ENCODE data around the gene PGM5.
A peak's percentile ranks its signal among the peaks of the same experiment; 100 is the strongest.

The PGM5 gene

DNA sequence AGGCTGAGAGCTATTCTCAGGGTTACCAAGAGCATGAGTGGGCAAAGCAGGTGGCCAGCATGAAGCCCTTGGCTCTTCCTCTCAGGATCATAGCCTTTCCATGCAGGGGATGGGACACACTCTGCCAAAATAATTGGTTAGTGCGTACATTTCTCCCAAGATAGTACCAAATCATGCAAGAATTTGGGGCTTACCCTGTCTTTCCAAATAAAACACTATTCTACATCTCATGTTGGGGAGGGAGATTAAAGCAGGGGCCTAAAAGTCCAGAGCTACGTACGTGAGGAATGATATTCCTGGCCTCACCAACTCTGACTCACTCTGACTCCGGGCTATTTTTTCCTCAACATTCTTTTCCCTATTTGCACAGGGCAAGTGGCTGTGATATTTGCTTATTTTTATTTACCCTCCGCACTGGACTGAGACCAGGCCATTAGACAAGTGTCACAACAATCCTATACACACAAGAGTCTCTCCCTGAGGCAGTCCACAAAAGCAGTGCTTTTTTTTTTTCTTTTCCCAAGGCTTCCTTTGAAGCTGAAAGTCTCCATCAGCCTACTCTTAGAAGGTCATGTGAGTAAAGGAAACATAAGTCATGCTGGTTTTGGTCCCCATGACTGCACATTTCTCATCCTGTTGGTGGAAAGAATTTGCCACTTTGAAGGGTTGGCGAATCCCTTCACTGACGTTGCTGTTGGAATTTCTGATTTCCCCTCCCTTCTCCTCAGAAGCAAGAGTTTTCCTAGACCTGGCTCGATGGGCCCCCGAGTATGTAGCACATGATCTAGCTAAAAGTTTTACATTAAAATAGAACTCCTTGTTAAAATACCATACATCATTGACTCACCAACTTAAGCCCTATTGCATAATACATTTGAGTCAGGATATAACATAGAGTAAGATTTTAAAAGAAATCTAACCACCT lies 144.3 kb downstream of the PGM5 start:
- DNase-seq, result peak; percentile 55

DNA sequence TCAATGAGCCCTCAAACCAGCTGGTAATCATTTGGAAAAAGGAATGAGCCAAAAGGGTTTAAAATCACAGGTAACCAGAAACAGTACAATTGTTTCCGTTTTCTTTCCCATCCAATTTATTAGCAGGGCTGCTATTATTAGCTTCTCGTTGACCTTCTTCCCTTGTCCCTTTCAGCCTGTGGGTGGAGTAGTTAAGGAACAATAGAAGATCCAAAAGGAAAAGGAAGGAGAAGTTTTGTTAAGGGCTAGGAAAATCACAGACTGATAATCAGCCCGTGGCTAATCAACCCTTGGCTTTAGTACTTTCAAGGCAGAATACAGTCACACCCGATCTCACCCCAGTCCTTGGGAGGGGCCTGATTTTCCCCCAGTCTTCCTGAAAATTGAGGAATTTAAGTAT lies 145.9 kb downstream of the PGM5 start:
- DNase-seq, result no peak

DNA sequence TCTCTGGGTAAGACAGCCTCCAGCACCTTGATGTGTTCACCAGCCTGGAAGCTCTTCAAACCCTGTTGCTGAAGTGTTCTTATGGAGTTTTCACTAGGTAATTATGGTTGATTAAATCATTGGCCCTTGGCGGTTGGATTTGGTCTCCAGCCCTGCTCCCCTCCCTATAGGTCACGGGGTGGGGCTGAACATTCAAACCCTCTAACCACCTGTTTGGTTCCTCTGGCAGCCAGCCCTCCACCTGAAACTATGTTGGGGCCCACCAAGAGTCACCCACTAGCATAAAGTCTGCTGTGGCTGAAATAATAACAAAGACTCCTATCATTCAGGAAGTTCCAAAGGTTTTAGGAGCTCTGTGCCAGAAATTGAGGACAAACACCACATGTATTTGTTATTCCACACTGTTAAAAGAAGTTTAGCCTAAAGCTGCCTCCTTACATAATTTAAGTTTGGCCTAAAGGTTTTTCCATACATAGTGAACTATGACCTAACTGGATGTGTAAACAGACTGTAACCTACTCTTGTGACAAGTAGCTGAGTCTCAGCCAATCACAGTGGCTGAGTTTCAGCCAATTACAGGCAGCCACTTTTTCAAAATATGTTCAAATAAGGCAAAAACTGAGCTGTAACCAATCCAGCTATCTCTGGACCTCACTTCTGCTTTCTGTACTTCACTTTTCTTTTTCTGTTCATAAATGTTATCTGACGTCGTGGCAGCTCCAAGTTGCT lies 149.4 kb downstream of the PGM5 start:
- DNase-seq, result no peak

DNA sequence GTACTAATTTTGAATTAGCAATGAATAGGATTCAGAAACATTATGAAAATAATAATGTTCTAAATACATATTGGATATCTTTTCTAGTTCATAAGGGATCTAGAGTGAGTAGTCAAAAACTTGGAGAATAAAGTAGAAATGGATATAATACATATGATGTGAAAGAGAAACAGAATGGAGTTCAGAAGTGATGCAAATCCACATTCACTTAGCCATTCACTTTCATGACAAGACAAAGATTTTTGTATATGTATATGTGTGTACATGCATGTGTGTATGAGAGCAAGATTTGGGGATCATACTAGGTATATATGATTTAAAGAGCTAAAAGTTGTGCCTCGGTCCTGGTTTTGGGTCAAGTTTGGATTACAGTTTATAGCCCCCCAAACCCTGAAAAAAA lies 150.1 kb downstream of the PGM5 start:
- no peak for DNase-seq

DNA sequence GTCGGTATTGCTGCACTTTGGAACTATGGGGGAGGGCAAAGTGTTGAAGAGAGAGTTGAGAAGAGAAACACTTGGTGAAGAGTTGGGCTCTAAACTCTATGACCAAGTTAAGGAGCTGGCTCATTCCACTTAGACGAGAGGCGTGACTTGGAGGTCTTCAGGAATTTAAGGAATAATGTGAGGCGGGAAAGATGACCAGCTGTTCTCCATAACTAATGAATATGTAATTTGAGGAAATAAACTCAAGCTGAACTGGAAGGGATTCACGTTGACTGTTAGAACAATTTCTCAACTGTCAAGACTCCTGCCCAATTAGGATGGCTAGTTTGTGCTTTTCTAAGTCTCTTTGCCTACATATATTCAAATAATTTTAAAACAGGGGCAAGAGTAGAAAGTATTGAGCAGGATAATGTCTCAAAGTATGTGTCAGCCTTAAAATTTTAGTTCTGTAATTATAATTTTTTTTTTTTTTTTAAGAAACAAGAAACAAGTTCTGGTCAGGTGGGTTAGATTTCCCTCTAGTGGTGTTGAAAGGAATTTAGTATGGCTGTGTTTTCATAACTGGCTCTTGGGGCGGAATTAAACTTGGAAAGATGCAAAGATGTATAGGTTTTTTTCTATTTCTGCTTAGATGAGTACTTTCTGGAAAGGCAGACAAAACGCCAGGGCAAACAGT lies 150.9 kb downstream of the PGM5 start:
- no peak for DNase-seq

DNA sequence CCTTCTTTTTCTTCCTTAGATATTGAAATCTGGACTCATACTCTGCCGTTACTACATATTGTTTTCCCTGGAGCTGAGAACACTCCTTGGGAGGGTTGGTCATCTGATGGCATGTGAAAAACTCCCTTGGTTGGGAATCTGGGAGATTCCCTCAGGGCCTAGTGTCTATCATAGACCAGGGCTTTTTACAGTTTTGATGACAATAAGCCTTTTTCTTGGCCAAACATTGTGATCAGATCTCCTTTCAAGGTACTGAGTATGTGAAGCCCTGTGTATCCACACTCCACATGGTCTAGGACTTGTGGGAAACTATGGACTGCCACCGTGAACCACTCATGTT lies 151.4 kb downstream of the PGM5 start:
- no peak for DNase-seq

DNA sequence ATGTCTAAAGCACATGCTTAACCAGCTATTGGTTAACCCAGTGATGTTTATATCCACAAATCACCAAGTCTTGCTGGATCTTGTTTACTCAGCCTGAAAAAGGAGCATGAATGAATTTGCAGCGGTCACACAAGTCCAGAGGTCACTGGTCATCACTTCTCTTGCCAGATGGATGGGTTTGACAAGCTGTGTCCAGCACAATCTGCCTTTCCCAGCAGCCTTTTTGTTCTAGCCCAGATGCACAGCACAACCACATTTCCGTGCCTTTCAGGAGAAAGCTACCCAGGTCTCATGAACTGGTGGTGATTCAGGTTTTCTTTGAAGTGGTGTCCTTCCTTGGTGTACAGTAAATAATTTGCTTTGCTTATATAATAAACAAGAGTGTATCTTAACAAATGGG lies 152.1 kb downstream of the PGM5 start:
- no peak for DNase-seq

DNA sequence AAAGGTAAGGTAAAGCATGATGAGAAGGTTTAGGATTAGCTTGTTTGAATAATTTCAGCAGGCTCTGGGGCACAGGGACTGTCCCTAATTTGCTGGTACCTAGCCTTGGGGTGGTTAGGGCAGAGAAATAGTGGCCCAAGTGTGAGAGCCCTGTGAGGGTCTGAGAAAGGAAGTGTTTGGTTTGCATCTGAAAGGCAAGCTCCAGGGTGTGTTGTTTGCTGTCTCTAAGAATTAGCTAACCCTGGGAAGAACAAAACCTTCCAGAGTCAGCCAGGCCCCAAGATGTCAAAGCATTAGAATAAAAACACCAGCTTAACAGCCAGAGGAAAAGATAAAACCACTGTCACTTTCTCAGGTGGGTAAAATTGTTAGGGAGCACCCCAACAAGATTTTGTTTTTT lies 153.3 kb downstream of the PGM5 start:
- no peak for DNase-seq

DNA sequence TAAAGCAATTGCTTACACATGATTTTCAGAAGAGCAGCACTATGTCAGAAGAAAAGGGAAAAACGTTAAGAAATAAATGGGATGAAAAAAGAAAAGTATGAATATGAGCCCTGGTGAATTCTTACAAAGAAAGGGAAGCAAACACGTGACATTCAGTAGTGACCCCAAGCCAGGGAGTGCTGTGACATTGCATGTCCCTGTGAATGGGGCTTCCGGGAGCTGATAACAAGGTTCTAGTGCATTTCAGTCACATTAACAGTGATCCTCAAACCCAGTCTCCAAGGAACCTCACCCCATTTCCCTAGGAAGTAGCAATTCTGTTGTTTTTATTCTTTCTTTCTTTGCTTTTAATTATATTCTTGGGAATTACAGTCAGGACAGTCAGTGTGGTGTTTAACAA lies 157.0 kb downstream of the PGM5 start:
- DNase-seq, result no peak

DNA sequence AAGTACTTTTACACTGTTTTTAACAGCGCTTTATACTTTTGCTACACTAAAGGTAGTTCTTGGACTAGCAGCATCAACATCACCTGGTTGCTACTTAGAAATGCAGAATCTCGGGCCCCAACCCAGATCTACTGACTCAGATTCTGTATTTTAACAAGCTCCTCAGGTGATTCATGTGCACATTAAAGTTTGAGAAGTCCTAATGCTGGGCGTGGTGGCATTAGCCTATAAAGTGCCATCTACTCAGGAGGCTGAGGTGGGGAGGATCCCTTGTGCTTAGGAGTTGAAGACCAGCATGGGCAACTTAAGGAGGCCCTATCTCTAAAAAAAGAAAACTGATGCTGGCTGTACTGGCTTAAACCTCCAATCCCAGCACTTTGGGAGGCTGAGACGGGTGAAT lies 157.6 kb downstream of the PGM5 start:
- no peak for DNase-seq

DNA sequence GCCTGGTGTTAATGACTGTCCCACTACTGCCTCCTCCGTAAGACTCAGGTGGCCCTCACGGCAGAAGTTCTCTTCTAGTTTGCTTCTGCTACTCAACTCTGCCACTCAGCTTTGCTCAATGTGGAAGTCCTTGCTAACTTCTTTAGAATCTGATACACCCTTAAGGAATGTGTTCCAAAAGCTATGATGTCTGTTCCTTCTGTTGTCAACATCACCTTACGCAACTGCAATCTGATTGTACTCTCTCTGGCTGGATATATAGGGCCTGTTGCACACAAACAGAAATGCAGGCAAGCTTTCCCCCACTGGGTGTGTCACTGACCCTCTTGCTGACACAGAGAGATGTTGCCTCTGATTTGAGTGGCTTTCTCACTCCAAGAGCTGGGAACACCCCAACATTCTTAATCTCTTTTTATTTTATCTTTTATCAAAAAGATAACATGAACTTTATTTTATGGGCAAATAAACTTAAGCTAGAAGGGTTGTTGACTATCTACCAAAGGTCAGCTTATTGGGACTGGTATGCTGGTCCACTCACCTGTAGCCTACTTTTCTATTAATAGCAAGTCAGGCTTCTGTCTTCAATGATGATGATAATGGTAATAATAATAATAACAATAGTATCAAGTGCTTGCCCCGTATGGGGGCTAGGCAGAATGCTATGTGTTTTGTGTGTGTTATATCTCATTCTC lies 159.1 kb downstream of the PGM5 start:
- no peak for DNase-seq

DNA sequence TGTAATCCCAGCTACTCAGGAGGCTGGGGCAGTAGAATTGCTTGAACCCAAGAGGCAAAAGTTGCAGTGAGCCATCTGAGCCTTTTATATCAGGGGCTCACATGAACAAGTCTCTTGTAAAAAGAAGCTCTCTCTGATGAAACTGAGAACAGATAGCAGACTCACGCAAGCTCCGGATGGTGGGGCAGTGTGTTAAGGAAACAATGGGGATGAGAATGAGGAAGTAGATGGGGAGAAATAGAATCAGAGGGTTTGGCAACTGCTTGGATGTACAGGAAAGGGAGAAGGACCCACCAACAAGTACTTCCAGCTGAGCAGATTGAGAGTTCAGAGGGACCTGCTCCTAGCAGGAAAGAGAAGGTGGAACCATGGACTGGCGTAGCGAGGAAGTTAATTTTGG lies 165.7 kb downstream of the PGM5 start:
- no peak for DNase-seq

DNA sequence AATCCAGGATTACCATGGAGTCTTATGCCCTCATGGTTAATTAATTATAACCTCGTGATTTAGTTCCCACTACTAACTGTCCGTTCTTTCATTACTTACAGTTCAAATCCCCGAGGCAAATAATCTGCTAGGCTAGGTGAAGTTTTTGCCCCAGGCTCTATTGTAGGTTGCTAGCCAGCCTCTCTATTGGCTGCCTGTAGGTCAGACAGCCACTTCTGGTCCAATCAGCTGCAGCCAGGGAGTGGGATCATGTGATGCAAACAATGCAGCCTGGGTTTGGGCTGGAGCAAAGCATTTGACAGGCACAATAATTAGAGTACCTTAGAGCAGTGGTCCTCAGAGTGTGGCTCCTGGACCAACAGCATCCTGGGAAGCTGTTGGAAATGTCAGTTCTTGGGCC lies 166.5 kb downstream of the PGM5 start:
- DNase-seq, result no peak

DNA sequence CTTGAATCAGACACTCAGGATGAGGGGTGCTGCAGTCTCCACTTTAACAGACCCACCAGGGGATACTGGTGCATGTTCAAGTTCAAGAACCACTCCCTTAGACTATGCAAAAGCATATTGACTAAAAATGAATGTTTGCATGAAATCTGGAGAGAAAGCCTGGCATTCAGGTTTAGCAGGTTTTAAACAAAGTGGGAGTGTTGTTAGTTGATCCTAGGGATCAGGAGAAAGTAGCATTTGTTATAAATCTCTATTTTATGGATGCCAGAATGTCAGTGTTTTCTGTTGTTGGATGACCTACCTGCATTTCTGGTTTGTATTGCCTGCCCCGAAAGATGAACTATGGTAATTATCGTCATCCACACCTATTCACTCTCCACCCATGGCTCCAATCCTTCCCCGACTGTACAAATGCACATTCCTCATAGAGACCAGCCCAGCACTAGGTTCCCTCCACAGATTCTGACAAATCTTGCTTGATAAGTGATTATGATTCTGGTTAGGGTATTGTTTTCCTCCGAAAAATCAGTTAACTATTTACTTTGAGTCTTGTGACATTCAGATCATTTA lies 167.0 kb downstream of the PGM5 start:
- DNase-seq, result no peak

DNA sequence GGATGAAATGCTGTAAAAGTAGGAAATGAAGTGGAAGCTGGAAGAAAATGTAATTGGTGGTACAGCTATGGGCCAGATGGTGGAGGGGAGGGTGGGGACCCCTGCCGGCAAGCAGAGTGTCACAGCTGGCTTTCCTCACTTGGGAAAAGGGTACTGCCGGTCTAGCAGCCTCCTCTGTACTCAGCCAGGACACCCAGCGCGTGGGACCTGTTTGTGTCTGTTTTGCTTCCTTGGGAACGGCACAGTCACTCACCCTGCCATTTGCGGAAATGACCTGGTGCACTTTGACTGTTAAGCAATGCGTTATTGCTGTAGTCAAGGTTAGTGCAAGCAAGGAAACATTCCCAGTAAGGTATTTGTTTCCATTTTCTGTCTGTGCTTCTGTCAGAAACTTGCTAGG lies 174.2 kb downstream of the PGM5 start:
- no peak for DNase-seq

DNA sequence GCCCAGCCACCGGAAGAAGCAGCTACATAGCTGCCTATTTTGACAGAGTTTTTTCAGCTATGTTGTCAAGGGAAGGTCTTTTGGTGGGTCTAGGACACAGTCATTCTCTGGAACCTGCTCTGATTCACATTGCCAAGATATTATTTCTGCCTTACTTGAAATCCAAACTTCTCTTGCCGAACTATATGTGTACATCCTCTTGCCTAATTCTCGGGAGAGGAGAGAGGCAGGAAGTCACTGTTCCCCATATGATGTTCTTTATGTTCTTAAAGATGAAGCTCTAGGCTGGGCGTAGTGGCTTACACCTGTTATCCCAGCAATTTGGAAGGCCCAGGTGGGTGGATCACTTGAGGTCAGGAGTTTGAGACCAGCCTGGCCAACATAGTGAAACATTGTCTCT lies 175.7 kb downstream of the PGM5 start:
- no peak for DNase-seq

DNA sequence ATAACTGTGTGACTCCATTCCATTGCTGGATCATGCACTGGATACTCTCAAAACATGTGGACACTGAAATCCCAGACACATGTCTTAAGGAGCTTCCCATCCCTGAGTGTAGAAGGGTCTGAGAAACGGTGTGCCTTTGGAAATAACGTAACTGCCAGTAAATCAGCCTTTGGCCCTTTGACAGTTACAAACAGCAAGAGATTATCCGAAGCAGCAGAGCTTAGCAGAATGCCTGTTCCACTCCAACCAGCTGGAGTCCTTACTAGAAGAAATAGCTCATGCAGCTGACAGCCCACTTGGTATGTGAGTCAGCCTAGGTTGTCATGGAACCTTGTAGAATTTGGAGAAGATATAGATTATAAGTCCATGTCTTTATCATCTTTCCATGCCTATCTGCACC lies 177.3 kb downstream of the PGM5 start:
- DNase-seq, result no peak

DNA sequence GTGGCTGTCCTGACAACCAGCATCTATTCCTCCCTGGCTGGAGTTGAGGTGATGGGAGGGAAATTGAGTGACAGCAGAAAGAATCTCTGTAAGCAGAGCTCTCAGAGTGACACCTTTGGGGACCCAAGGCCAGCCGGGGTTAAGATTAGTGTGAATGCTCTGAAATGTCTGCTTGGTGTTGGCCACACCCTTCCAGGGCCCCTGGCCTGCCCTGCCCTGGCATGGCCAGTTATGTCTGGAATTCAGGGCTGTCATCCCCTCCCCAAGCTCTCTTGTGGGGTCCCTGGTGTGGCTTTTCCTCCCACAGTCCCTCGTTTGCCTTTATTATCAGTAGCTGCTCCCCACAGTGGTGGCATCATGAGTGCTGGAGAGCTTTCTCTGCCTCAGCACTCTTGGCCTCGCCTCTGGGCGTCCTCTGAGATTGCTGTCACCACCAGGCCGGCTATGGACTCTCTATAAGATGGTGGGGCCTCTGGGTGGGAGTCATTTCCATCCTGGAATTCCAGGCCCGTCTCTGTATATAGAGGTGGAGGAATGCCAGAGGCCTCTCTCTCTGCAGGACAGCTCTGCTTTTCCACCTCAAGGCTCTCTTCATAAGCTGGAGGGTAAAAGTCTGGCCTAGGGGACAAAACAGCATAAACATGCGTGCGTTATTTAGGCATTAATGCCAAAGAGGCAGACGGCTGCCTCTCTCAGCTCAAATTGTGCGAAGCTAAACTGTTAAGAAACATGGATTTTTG lies 180.6 kb downstream of the PGM5 start:
- DNase-seq, result no peak

DNA sequence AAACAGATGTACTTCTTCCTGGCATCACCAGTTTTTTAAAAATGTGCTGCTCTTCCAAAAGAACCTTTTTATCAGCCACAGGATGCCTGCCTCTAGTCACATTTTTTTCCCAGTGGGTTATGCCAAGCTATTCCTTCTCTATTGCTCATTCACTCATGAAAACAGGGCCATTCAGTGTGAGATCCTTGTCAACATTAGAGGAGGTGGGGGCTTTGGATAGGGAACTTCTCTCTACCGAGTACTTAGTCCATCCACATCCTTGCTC lies 181.1 kb downstream of the PGM5 start:
- no peak for DNase-seq

DNA sequence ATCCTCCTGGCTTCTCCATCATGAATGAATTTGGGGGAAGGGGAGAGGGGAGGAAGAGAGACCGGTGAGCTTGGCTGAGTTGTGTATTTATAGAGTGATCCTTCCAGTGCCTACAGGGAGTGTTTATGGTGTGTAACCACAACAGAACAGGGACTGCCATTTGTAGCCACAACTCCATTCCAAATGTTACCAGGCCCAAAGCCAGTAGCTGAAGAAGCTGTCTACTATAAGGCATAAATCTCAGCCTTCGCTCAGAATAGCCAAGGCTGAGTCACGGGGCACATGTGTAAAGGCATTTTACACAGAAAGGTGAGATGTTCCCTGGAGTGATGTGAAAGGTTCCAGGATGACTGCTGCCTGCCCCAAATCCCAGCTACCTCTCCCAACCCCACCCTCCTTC lies 181.8 kb downstream of the PGM5 start:
- no peak for DNase-seq

DNA sequence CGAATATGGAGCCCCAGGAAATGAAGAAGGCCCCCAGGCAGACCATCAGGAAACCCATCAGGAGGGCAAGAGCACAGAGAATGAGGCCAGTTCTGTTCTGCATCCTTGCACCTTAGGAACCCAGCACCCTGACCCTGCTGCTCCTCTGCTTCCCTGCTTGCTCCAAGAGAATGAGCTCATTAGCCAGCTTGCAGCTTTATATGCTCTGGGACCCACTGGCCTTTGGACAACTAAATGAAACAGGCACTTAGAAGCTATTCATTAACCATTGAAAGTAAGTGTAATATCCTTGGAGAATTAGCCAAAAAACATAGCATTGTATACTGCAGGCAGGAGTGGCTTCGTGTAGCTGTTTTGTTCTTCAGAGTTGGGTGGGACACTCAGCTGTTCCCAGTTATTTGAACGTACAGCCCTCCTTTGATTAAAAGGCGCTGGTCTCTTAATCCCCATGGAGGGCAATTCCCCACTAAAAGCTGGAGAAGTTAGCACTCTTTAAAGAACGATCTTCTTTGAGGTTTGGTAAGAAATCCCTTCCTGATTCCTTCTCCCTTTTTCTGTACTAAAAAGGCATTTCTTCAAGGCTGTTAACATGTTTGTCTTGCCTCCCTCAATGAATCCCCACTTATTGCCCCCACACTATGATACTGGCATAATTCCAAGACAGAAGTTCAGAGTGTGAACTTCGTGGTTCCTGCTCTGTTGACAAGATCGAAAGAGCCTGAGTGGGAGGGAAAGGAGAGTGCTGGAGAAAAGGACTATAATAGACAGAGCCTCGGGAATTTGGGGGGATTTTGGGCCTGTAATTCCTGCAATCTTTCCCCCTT lies 184.5 kb downstream of the PGM5 start, which contains the start of gene TMEM252:
Gene TMEM252 (minus strand): TSS at position 172 of the 824 bp plus-strand sequence. CDS start 69 bp downstream, at position 103.
- no peak for DNase-seq
